Stimulated activated effector memory CD8-positive, alpha-beta T cell treated with anti-CD3 and anti-CD28 coated beads, Interleukin-12 subunit alpha, Interleukin-12 subunit beta, amount 100 ng/mL, for 72 hours (primary cell): Measurements from ENCODE around the gene DIS3L2.
"Not testable (repeated sequence)": the region's sequence is repeated elsewhere in the genome, so short reads cannot be mapped to it uniquely, and the experiment has no call there.

Experiments used
- ATAC-seq: fragments of 150-1000 bp; cut with Tn5 transposase; 2 replicates; pipeline ENCODE4 v1.10.0; 2021
- DNase-seq, 2 donors: peaks; one replicate each; pipeline ENCODE4 v3.0.0; 2021 to 2022; ENCODE audit warnings: low spot score in 2 of 2
- H3K27ac Mint-ChIP-seq: one replicate; pipeline ENCODE4 v1.8.0; 2022; ENCODE audit warnings: mild to moderate bottlenecking, mixed read lengths
- H3K36me3 Mint-ChIP-seq: one replicate; pipeline ENCODE4 v1.8.0; 2022; ENCODE audit warnings: mild to moderate bottlenecking, mixed read lengths
- H3K4me1 Mint-ChIP-seq: one replicate; pipeline ENCODE4 v1.8.0; 2022; ENCODE audit warnings: mixed read lengths
- H3K4me3 Mint-ChIP-seq: one replicate; pipeline ENCODE4 v1.8.0; 2022; ENCODE audit warnings: mild to moderate bottlenecking, mixed read lengths
- H3K9me3 Mint-ChIP-seq: one replicate; pipeline ENCODE4 v1.8.0; 2022; ENCODE audit warnings: mixed read lengths

Gene DIS3L2

GRCh38 chr2:232352511-232353091 lies 391.1 kb downstream of the DIS3L2 start:
- no peaks in the 10 kb centered on the region for H3K9me3 Mint-ChIP-seq
- no peak for DNase-seq
- H3K4me3 Mint-ChIP-seq: no peak overlapping the region
- H3K36me3 Mint-ChIP-seq: no peaks in the 10 kb centered on the region
- peaks cover 7% of the 10 kb centered on the region for H3K4me1 Mint-ChIP-seq
- H3K27ac Mint-ChIP-seq: no peak overlapping the region
- ATAC-seq: no peak

- H3K4me3 Mint-ChIP-seq: no peak overlapping the region
- no peak for ATAC-seq
- no peak overlapping the region for H3K27ac Mint-ChIP-seq
- DNase-seq: no peak
- H3K36me3 Mint-ChIP-seq: no peaks in the 10 kb centered on the region
- H3K9me3 Mint-ChIP-seq: no peaks in the 10 kb centered on the region
- peaks cover 7% of the 10 kb centered on the region for H3K4me1 Mint-ChIP-seq
These were observed 391.6 kb downstream of the DIS3L2 start for GRCh38 chr2:232353096-232353495.

GRCh38 chr2:232353660-232354059 lies 392.1 kb downstream of the DIS3L2 start:
- DNase-seq (no peak), ATAC-seq (no peak)
- no peak overlapping the region for H3K27ac Mint-ChIP-seq
- H3K4me3 Mint-ChIP-seq: no peak overlapping the region
- H3K4me1 Mint-ChIP-seq: peaks cover 7% of the 10 kb centered on the region
- no peaks in the 10 kb centered on the region for H3K36me3 Mint-ChIP-seq
- no peaks in the 10 kb centered on the region for H3K9me3 Mint-ChIP-seq

- H3K4me3 Mint-ChIP-seq: no peak overlapping the region
- peaks cover 4% of the 10 kb centered on the region for H3K4me1 Mint-ChIP-seq
- H3K36me3 Mint-ChIP-seq: no peaks in the 10 kb centered on the region
- ATAC-seq: no peak
- H3K27ac Mint-ChIP-seq: no peak overlapping the region
- H3K9me3 Mint-ChIP-seq: no peaks in the 10 kb centered on the region
- no peak for DNase-seq
These were observed 392.6 kb downstream of the DIS3L2 start for GRCh38 chr2:232354069-232354468.

GRCh38 chr2:232361646-232362045 lies 400.1 kb downstream of the DIS3L2 start:
- peaks cover 24% of the 10 kb centered on the region for H3K4me1 Mint-ChIP-seq
- no peak for ATAC-seq
- H3K27ac Mint-ChIP-seq: no peak overlapping the region
- H3K9me3 Mint-ChIP-seq: no peaks in the 10 kb centered on the region
- H3K36me3 Mint-ChIP-seq: no peaks in the 10 kb centered on the region
- no peak overlapping the region for H3K4me3 Mint-ChIP-seq
- no peak for DNase-seq

- Mint-ChIP-seq H3K9me3 (no peaks in the 10 kb centered on the region), H3K36me3 (no peaks in the 10 kb centered on the region), H3K4me1 (peaks cover 24% of the 10 kb centered on the region), H3K27ac (no peak overlapping the region), H3K4me3 (no peak overlapping the region)
- DNase-seq (no peak), ATAC-seq (no peak)
These were observed 400.8 kb downstream of the DIS3L2 start for GRCh38 chr2:232362174-232362900.

GRCh38 chr2:232363064-232363783 lies 401.7 kb downstream of the DIS3L2 start:
- not testable (repeated sequence) for DNase-seq, ATAC-seq, H3K36me3 Mint-ChIP-seq, H3K9me3 Mint-ChIP-seq
- Mint-ChIP-seq H3K4me1 (peaks cover 24% of the 10 kb centered on the region), H3K4me3 (peak overlapping the region; percentile 78), H3K27ac (peak overlapping the region; percentile 88)

- Mint-ChIP-seq H3K27ac (peak overlapping the region; percentile 88), H3K4me3 (peak overlapping the region; percentile 78), H3K4me1 (peaks cover 24% of the 10 kb centered on the region), H3K36me3 (no peaks in the 10 kb centered on the region), H3K9me3 (no peaks in the 10 kb centered on the region)
- DNase-seq: no peak
- ATAC-seq: peak; percentile 42
These were observed 402.5 kb downstream of the DIS3L2 start for GRCh38 chr2:232363784-232364615.

- H3K36me3 Mint-ChIP-seq, ATAC-seq, H3K9me3 Mint-ChIP-seq, H3K4me3 Mint-ChIP-seq, DNase-seq: not testable (repeated sequence)
- Mint-ChIP-seq H3K4me1 (peaks cover 24% of the 10 kb centered on the region), H3K27ac (peak overlapping the region; percentile 37)
These were observed 403.5 kb downstream of the DIS3L2 start for GRCh38 chr2:232364806-232365594.

- ATAC-seq: peak; percentile 69
- H3K4me3 Mint-ChIP-seq: no peak overlapping the region
- H3K9me3 Mint-ChIP-seq: no peaks in the 10 kb centered on the region
- H3K36me3 Mint-ChIP-seq: no peaks in the 10 kb centered on the region
- no peak for DNase-seq
- H3K27ac Mint-ChIP-seq: no peak overlapping the region
- H3K4me1 Mint-ChIP-seq: peaks cover 24% of the 10 kb centered on the region
These were observed 404.3 kb downstream of the DIS3L2 start for GRCh38 chr2:232365621-232366321.

- peaks cover 24% of the 10 kb centered on the region for H3K4me1 Mint-ChIP-seq
- H3K4me3 Mint-ChIP-seq, H3K27ac Mint-ChIP-seq, H3K9me3 Mint-ChIP-seq, DNase-seq, ATAC-seq, H3K36me3 Mint-ChIP-seq: not testable (repeated sequence)
These were observed 404.9 kb downstream of the DIS3L2 start for GRCh38 chr2:232366461-232366860.

- Mint-ChIP-seq H3K4me3 (no peak overlapping the region), H3K36me3 (no peaks in the 10 kb centered on the region), H3K4me1 (peaks cover 24% of the 10 kb centered on the region), H3K9me3 (no peaks in the 10 kb centered on the region), H3K27ac (no peak overlapping the region)
- DNase-seq (no peak), ATAC-seq (no peak)
These were observed 405.5 kb downstream of the DIS3L2 start for GRCh38 chr2:232367016-232367415.

- no peak for ATAC-seq
- Mint-ChIP-seq H3K27ac (no peak overlapping the region), H3K4me1 (peaks cover 19% of the 10 kb centered on the region), H3K9me3 (no peaks in the 10 kb centered on the region), H3K36me3 (no peaks in the 10 kb centered on the region), H3K4me3 (no peak overlapping the region)
- no peak for DNase-seq
These were observed 406.2 kb downstream of the DIS3L2 start for GRCh38 chr2:232367591-232368233.

GRCh38 chr2:232368311-232368731 lies 406.8 kb downstream of the DIS3L2 start:
- Mint-ChIP-seq H3K9me3 (no peaks in the 10 kb centered on the region), H3K27ac (no peak overlapping the region), H3K4me1 (peaks cover 19% of the 10 kb centered on the region), H3K36me3 (no peaks in the 10 kb centered on the region), H3K4me3 (no peak overlapping the region)
- ATAC-seq (no peak), DNase-seq (no peak)
